Uterus (tissue), 4 donors: Measurements from ENCODE around the gene WSCD2. TPM values are rescaled to one million over a fixed set of nuclear protein-coding genes. Genes with fewer than 3 reads are reported as not detected.
A peak's percentile ranks its signal among the peaks of the same experiment; 100 is the strongest.

Experiments used
- DNase-seq, 2 donors: peaks; one replicate each; pipeline ENCODE4 v3.0.0-alpha.2; 2019 to 2020
- H3K27ac ChIP-seq, 2 donors: fragments of 200-600 bp; sonication (generic); 1 replicate in 1 of 2; 2 replicates in 1 of 2; pipeline ENCODE4 v1.5.1; 2016 to 2018
- H3K27me3 ChIP-seq, 2 donors: fragments of 200-600 bp; sonication (generic); one replicate each; pipeline ENCODE4 v1.5.1; 2018 to 2019; ENCODE audit warnings: control low read depth in 1 of 2
- H3K36me3 ChIP-seq, 2 donors: fragments of 200-600 bp; sonication (generic); one replicate each; pipeline ENCODE4 v1.5.1; 2019; ENCODE audit warnings: control low read depth in 1 of 2
- H3K4me1 ChIP-seq, 2 donors: fragments of 200-600 bp; sonication (generic); one replicate each; pipeline ENCODE4 v1.5.1; 2018 to 2019; ENCODE audit warnings: control low read depth in 1 of 2
- H3K4me3 ChIP-seq, 2 donors: fragments of 200-600 bp; sonication (generic); 1 replicate in 1 of 2; 2 replicates in 1 of 2; pipeline ENCODE4 v1.5.1; 2018 to 2019; ENCODE audit warnings: mild to moderate bottlenecking in 1 of 2
- H3K9me3 ChIP-seq, 2 donors: fragments of 200-600 bp; sonication (generic); one replicate each; pipeline ENCODE4 v1.5.1; 2019; ENCODE audit warnings: control low read depth in 1 of 2
- POLR2A ChIP-seq, 2 donors: fragments of 450-650 bp; IDR thresholded peaks; one replicate each; pipeline ENCODE4 v1.6.1; 2016; ENCODE audit warnings: antibody characterized with exemption in 2 of 2, mild to moderate bottlenecking in 1 of 2, moderate library complexity in 1 of 2
- intact Hi-C: fragments of 100-400 bp; cut with DNase I; formaldehyde crosslinking; loops from one replicate; pipeline ENCODE4 v1.15.1; 2023; ENCODE audit warnings: low total_unique reads
- total RNA-seq, 4 donors: library from RNA; depleted of rRNA in 3 of 4; stranded (reverse); fragments of >200 nt in 3 of 4; gene quantifications; one replicate each; pipeline versions ENCODE4 v1.1.0 to v1.2.4, GENCODE V29; 2014 to 2023
- TF ChIP-seq, protein P1 (sequence below), 4 experiments: fragments of 200-600 bp in 2 of 4; fragments of 450-650 bp in 2 of 4; sonication (generic) in 2 of 4; IDR thresholded peaks; one replicate each; pipeline ENCODE4 v1.5.1; 2016 to 2019; ENCODE audit warnings: antibody characterized with exemption in 4 of 4, mild to moderate bottlenecking in 2 of 4, moderate library complexity in 1 of 4
- donor health status: DM: yes; HTN: yes; CAD: no.

The WSCD2 gene
- total RNA-seq, 4 donors from 2014 or later: 3.3 to 65.3 (median 17.2) TPM

- peak in 1 of 2 donors; percentile 62 for DNase-seq
- TF ChIP-seq POLR2A (IDR thresholded peaks at IDR 0.05): no peak
- TF ChIP-seq, protein P1, sequence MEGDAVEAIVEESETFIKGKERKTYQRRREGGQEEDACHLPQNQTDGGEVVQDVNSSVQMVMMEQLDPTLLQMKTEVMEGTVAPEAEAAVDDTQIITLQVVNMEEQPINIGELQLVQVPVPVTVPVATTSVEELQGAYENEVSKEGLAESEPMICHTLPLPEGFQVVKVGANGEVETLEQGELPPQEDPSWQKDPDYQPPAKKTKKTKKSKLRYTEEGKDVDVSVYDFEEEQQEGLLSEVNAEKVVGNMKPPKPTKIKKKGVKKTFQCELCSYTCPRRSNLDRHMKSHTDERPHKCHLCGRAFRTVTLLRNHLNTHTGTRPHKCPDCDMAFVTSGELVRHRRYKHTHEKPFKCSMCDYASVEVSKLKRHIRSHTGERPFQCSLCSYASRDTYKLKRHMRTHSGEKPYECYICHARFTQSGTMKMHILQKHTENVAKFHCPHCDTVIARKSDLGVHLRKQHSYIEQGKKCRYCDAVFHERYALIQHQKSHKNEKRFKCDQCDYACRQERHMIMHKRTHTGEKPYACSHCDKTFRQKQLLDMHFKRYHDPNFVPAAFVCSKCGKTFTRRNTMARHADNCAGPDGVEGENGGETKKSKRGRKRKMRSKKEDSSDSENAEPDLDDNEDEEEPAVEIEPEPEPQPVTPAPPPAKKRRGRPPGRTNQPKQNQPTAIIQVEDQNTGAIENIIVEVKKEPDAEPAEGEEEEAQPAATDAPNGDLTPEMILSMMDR (IDR thresholded peaks at IDR 0.05): no peak
- Histone ChIP-seq H3K36me3 (no peaks in the 10 kb centered on the region), H3K27me3 (no peaks in the 10 kb centered on the region), H3K4me1 (no peaks in the 10 kb centered on the region), H3K9me3 (no peaks in the 10 kb centered on the region), H3K27ac (peak overlapping the region; percentile 42 to 66), H3K4me3 (no peak overlapping the region)
- intact Hi-C loops: no loop called here
Observed at GRCh38 chr12:108119126-108119973, 9.7 kb upstream of the WSCD2 start.

DNA sequence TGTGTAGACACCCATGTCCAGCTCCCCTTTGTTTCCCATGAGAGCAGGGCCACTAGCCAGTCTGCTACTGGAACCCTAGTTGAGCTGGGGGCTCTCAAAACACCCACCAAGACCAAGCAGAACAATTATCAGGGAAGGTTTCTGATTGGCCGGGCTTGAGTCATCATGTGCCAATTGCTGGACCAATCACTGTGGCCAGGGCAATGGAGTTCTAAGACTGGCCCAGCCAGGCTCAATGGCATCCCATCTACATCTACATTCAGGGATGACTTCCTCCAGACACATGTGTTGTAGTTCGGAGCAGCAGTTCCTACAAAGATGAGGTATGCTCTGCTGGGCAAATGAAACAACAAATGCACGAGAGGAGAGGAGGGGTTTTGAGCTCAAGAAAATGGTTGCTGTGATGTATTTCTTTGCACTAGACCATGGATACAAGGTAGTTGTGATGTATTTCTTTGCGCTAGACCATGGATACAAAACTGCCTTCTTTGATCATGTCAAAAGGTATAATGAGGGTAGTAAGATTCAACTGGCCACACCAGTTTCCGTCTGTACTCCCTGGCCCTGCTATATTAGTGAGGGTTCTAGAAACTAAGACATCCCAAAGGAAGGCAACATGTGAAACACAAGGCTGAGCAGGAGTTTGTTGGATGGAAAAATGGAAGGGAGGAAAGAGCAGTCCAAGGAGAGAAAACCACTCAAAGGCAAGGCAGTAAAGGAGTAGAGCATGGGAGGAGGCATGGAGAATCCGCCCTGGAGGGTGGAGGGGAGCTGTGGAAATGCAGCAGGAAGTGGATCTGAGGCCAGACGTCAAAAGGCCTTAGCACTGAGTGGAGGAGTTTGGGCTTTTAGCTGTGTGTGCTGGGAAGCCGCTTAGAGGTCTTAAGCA, 8.9 kb upstream of the WSCD2 start:
- Histone ChIP-seq H3K27me3 (no peaks in the 10 kb centered on the region), H3K36me3 (no peaks in the 10 kb centered on the region), H3K9me3 (no peaks in the 10 kb centered on the region), H3K4me3 (no peak overlapping the region), H3K27ac (peak overlapping the region; percentile 42 to 66), H3K4me1 (no peaks in the 10 kb centered on the region)
- no peak for DNase-seq
- no peak for TF ChIP-seq POLR2A (IDR thresholded peaks at IDR 0.05)
- TF ChIP-seq, protein P1 (IDR thresholded peaks at IDR 0.05): no peak
- intact Hi-C loops: no loop called here

- no peak for DNase-seq
- H3K36me3 ChIP-seq: no peaks in the 10 kb centered on the region
- no peak overlapping the region for H3K4me3 ChIP-seq
- H3K27ac ChIP-seq: peak overlapping the region in 1 of 2 donors; percentile 66
- no peaks in the 10 kb centered on the region for H3K4me1 ChIP-seq
- TF ChIP-seq, protein P1 (IDR thresholded peaks at IDR 0.05): no peak
- TF ChIP-seq POLR2A (IDR thresholded peaks at IDR 0.05): no peak
- H3K27me3 ChIP-seq: no peaks in the 10 kb centered on the region
- intact Hi-C loops: no loop called here
- no peaks in the 10 kb centered on the region for H3K9me3 ChIP-seq
Observed at GRCh38 chr12:108120863-108121165, 8.3 kb upstream of the WSCD2 start.

- no peaks in the 10 kb centered on the region for H3K36me3 ChIP-seq
- no peaks in the 10 kb centered on the region for H3K4me1 ChIP-seq
- no peak overlapping the region for H3K4me3 ChIP-seq
- intact Hi-C loops: no loop called here
- no peaks in the 10 kb centered on the region for H3K9me3 ChIP-seq
- H3K27me3 ChIP-seq: no peaks in the 10 kb centered on the region
- no peak for TF ChIP-seq POLR2A (IDR thresholded peaks at IDR 0.05)
- TF ChIP-seq, protein P1 (IDR thresholded peaks at IDR 0.05): no peak
- no peak for DNase-seq
- peak overlapping the region in 1 of 2 donors; percentile 66 for H3K27ac ChIP-seq
Observed at GRCh38 chr12:108121320-108121719, 7.8 kb upstream of the WSCD2 start.
